Keratinocyte (primary cell): ENCODE results near the gene FAM180B.

ENCODE experiments used
- CTCF ChIP-seq, 3 experiments: IDR thresholded peaks in 1 of 3; conservative IDR thresholded peaks in 1 of 3; optimal IDR thresholded peaks in 1 of 3; 2 replicates in 2 of 3; 3 replicates in 1 of 3; pipeline versions ENCODE3 to v1.5.1; 2011; ENCODE audit warnings: low read length in 3 of 3, mild to moderate bottlenecking in 3 of 3, moderate library complexity in 2 of 3, control low read depth in 1 of 3, inconsistent platforms in 1 of 3; ENCODE audit not compliant: insufficient read depth in 2 of 3; ENCODE audit errors: extremely low read depth in 1 of 3
- EZH2 ChIP-seq: IDR thresholded peaks from one replicate; pipeline ENCODE4 v1.6.1; 2012; ENCODE audit warnings: inconsistent platforms, mild to moderate bottlenecking, low read length, moderate library complexity

GRCh38 chr11:47551086-47551485 is 35.4 kb upstream of the FAM180B start:
- TF ChIP-seq CTCF (optimal IDR thresholded peaks at IDR 0.05 in 1 of 3, IDR thresholded peaks at IDR 0.05 in 1 of 3, conservative IDR thresholded peaks at IDR 0.05 in 1 of 3; ENCODE audit: extremely low read depth in 1 of 3, insufficient read depth in 2 of 3, low read length in 3 of 3) (peak; percentile 24 to 49 (median 48)), EZH2 (no peak)
